SH-SY5Y (cell line): Measurements from ENCODE around the gene PLXDC1.

ENCODE experiments used
- GATA2 ChIP-seq: IDR thresholded peaks from 2 replicates; pipeline ENCODE4 v1.6.1; 2011; ENCODE audit warnings: mild to moderate bottlenecking, low read depth, low read length
- GATA3 ChIP-seq: IDR thresholded peaks from 2 replicates; pipeline ENCODE4 v1.6.1; 2011; ENCODE audit warnings: low read depth, mild to moderate bottlenecking, low read length, moderate library complexity

The PLXDC1 gene

DNA sequence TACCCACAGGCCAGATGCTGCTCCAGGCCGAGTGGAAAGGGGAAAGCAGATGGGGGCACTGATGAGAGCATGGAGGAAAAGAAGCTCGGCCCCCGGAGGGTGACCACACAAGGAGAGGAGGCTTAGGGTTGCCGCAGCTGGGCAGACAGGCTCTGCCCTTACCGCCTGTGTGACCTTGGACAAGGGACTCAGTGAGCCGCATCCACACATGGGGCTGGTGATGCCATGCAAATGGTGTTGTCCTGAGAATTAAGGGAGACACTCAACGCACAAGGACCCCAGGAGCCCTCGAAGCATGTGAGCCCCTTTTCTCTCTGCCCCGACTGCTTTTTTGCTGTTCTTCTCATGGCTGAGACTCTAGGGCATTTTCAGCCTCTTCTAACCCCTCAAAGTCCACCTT lies 61.0 kb downstream of the PLXDC1 start:
- no peak for TF ChIP-seq GATA2
- TF ChIP-seq GATA3 = no peak

DNA sequence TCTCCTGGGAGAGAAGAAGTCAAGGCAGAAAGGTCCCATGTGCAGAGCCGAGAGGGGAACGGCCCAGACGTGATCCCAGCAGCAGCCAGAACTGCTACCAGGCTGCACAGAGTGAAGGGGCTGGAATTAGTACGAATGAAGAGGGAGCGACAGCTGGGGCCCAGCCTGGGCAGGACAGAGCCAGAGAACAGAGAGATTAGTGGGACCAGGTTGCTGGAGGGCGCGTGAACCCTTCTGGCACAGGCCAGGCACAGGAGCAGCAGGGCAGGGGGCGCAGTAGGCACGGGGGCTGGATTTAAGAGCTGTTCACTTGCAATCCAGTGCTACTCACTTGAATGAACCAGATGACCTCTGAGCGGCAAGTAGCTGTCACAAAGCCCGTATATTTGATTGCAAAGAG lies 66.9 kb downstream of the PLXDC1 start:
- no peak for TF ChIP-seq GATA3
- no peak for TF ChIP-seq GATA2

DNA sequence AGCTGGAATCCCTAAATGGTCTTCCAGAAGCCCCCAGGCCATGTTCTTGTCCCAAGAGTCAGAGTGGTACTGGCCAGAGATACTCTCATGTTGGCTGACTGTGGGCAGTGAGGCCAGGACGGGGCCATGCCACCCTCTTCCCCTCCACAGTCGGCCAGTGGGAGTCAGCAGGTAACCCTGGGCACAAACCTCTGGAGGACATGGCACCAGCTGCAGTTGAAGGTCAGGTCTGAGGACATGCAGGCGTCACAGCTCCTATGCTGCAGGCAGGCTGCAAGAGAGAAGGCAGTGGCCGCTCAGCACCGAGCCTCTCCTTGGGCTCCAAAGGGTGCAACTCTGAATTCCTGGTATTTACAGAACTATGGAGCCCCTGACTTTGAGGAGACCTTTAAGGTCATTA lies 68.2 kb downstream of the PLXDC1 start:
- no peak for TF ChIP-seq GATA3
- TF ChIP-seq GATA2 = no peak

DNA sequence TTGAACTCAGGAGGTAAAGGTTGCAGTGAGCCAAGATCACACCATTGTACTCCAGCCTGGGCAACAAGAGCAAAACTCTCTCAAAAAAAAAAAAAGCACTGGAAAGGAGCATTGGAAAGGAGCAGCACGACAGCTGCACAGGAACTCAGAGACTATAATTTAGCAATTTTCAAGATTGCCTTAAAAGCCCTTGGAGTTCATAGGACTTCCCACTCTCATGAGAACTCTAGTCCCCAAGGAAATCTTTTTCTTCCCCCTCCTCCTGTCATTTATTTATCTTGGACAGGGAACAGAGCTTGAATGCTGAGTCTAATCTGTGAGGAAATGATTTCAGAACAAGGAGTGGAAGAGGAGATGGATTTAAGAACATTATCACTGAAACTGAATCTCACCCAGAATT lies 69.0 kb downstream of the PLXDC1 start:
- TF ChIP-seq GATA3 = no peak
- no peak for TF ChIP-seq GATA2

GRCh38 chr17:39081851-39082250 lies 69.6 kb downstream of the PLXDC1 start:
- no peak for TF ChIP-seq GATA3
- no peak for TF ChIP-seq GATA2

DNA sequence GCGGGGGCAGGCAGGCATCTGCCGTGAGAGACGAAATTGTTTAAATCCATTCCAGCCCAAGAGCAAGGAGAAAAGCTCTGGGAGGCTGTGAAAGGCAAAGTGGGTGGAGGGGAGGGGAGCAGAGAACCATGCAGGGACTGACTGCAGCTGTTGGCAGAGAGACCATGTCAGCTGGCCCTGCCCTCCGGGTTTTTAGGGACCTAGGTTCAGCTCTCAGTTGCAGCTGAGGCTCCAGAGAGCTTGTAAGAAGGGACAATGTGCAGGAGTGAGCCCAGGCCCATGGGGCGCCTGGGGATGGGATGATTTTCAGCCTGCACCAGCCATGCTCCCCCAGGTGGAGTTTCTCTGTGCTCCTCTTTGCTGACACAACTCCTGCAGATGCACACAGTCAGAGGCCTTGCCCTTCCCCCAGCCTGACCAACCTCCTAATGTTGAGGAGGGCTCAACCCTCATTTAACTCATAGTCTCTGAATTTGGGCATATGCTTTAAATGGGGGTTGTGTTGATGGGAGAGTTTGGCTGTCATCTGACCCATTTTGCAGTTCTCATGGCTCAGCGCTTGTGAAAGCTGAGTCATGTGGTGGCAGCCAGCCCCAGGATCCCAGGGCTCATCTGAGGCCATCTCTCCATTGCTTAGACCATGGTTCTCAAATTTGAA lies 70.9 kb downstream of the PLXDC1 start:
- TF ChIP-seq GATA3 (no peak), GATA2 (no peak)

DNA sequence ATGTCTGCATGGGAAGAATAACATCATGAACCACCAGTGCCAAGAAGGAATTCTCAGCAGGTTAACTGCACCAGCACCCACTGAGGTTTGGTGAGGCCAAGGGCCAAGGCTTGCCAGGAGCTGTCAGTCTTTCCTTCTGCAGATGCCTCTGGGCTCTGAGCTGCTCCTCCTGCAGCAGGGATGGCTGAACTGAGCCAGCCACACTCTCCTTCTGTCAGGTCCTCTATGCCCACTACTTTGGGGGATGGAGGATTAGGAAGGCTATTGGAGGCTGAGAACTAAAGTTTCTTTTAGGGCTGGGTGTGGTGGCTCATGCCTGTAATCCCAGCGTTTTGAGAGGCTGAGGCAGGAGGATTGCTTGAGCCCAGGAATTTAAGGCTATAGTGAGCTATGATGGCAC lies 71.6 kb downstream of the PLXDC1 start:
- TF ChIP-seq GATA3 = no peak
- TF ChIP-seq GATA2 = no peak

GRCh38 chr17:39077866-39078265 lies 73.6 kb downstream of the PLXDC1 start:
- TF ChIP-seq GATA3 (no peak), GATA2 (no peak)

DNA sequence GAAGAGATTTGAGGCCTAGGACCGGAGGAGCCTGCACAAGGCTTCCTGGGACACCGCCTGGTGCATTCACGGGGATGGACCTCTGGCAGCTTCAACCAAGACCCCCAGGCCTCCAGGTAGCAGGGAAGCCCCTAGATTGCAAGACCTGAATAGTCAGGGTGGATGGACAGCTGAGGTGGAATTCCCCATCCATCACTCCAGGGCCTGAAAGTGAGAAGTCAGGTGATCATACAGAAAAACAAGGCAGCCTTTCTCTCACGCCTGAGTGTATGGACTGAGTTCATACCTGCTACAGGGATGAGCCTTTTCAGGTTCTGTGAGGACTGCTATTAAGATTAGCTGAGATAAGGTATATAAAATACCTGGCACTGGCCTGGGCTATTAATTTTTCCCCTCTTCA lies 74.2 kb downstream of the PLXDC1 start:
- TF ChIP-seq GATA2 = no peak
- no peak for TF ChIP-seq GATA3

DNA sequence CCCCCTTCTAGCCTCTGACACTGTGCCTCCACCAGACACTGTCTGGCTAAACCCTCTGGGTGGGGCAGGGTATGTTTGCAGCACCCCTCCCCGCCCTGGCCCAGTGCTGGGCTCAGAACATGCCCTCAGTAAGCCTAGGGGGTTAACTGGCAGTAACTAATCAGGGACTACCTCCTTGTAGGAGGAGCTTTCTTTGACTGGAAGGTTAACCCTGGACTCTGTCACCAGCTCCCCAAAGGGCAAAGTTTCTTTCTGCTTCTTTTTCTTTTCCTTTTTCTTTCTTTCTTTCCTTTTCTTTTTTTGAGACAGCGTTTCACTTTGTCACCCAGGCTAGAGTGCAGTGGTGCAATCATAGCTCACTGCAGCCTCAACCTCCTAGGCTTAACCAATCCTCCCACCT lies 76.8 kb downstream of the PLXDC1 start:
- no peak for TF ChIP-seq GATA3
- no peak for TF ChIP-seq GATA2

- TF ChIP-seq GATA2 (no peak), GATA3 (no peak)
Measured at GRCh38 chr17:39073916-39074315, 77.5 kb downstream of the PLXDC1 start.

GRCh38 chr17:39073353-39073752 lies 78.1 kb downstream of the PLXDC1 start:
- TF ChIP-seq GATA2 (no peak), GATA3 (no peak)

- TF ChIP-seq GATA3 = no peak
- TF ChIP-seq GATA2 = no peak
Measured at GRCh38 chr17:39071573-39071972, 79.9 kb downstream of the PLXDC1 start.

DNA sequence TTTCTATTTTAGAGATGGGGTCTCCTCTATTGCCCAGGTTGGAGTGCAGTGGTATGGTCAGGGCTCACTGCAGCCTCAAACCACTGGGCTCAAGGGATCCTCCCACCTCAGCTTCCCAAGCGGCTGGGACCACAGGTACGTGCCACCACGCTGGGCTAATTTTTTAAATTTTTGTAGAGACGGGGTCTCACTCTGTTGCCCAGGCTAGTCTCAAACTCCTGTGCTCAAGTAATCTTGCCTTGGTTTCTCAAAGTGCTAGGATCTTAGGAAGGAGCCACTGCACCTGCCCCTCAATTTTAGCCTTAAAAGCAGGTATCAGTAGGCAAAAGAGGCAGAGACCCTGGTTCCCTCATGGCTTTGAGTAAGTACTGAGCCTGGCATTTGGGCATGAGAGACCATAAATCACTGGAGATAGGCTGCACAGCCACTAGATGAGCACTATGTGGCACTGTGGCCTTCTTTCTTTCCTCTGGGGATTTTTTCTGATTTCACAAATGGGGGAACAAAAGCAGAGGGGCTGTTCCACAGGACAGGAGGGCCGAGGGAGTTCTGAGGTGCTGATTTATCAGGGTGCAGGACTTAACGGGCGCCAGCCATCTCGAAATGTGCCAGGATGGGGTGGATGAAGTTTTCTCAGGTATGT lies 82.2 kb downstream of the PLXDC1 start:
- TF ChIP-seq GATA2 (no peak), GATA3 (no peak)

GRCh38 chr17:39064819-39065218 lies 86.6 kb downstream of the PLXDC1 start:
- TF ChIP-seq GATA3 (no peak), GATA2 (no peak)
